Natural killer cell (primary cell): ENCODE results near the gene PPP2R3B. TPM values are rescaled to one million over a fixed set of nuclear protein-coding genes. Genes with fewer than 3 reads are reported as not detected.

ENCODE experiments used
- ATAC-seq, 3 donors: fragments of 150-1000 bp in 2 of 3; fragments of 200-7000 bp in 1 of 3; cut with Tn5 transposase; 1 replicate in 1 of 3; 2 replicates in 2 of 3; pipeline ENCODE4 v1.10.0; 2021; ENCODE audit warnings: mild to moderate bottlenecking in 2 of 3, moderate library complexity in 2 of 3
- DNase-seq, 2 donors: peaks; one replicate each; pipeline versions ENCODE4 v3.0.0 to v3.0.0-alpha.2; 2013 to 2021; ENCODE audit warnings: mixed read lengths in 1 of 2
- H3K27ac ChIP-seq: one replicate; pipeline ENCODE4 v1.5.1; 2013; ENCODE audit warnings: mild to moderate bottlenecking, low read length
- H3K27me3 ChIP-seq: one replicate; pipeline ENCODE4 v1.6.1; 2013; ENCODE audit warnings: low read length; ENCODE audit not compliant: control insufficient read depth, insufficient read depth
- H3K36me3 ChIP-seq: one replicate; pipeline ENCODE4 v1.6.1; 2013; ENCODE audit warnings: low read length; ENCODE audit not compliant: control insufficient read depth, insufficient read depth
- H3K4me1 ChIP-seq: one replicate; pipeline ENCODE4 v1.6.1; 2013; ENCODE audit warnings: low read length; ENCODE audit not compliant: control insufficient read depth, insufficient read depth
- H3K4me3 ChIP-seq: one replicate; pipeline ENCODE4 v1.5.1; 2013; ENCODE audit warnings: low read length
- H3K9me3 ChIP-seq: one replicate; pipeline ENCODE4 v1.6.1; 2013; ENCODE audit warnings: low read length; ENCODE audit not compliant: control insufficient read depth, insufficient read depth
- H3K27ac Mint-ChIP-seq, 2 donors: one replicate each; pipeline ENCODE4 v1.8.0; 2022; ENCODE audit warnings: mild to moderate bottlenecking in 2 of 2, mixed read lengths in 2 of 2, moderate library complexity in 1 of 2
- H3K27me3 Mint-ChIP-seq, 2 donors: one replicate each; pipeline ENCODE4 v1.8.0; 2022; ENCODE audit warnings: low read depth in 2 of 2, mixed read lengths in 2 of 2
- H3K36me3 Mint-ChIP-seq: one replicate; pipeline ENCODE4 v1.8.0; 2022; ENCODE audit warnings: mixed read lengths
- H3K4me1 Mint-ChIP-seq, 2 donors: one replicate each; pipeline ENCODE4 v1.8.0; 2022; ENCODE audit warnings: mixed read lengths in 2 of 2
- H3K4me3 Mint-ChIP-seq: one replicate; pipeline ENCODE4 v1.8.0; 2022; ENCODE audit warnings: mild to moderate bottlenecking, moderate library complexity, mixed read lengths
- H3K9me3 Mint-ChIP-seq, 2 donors: one replicate each; pipeline ENCODE4 v1.8.0; 2022; ENCODE audit warnings: mixed read lengths in 2 of 2
- CTCF ChIP-seq: fragments of 200-600 bp; IDR thresholded peaks from one replicate; pipeline ENCODE4 v1.8.0; 2022; ENCODE audit warnings: antibody characterized with exemption
- WGBS: methylation state at CpG from one replicate; pipeline ENCODE4 v1.1.7; 2013; ENCODE audit warnings: missing lambda C conversion rate; ENCODE audit not compliant: insufficient coverage; 5-methylcytosine and 5-hydroxymethylcytosine counted together
- intact Hi-C: fragments of 100-400 bp; cut with micrococcal nuclease; formaldehyde crosslinking; loops from one replicate; pipeline ENCODE4 v1.14.2; 2022
- total RNA-seq, 4 donors: library from RNA; stranded (reverse); fragments of 120-200 nt in 1 of 4; gene quantifications; one replicate each; pipeline versions ENCODE4 v1.2.3 to v1.2.4, GENCODE V29; 2013 to 2022

The PPP2R3B gene
- total RNA-seq, 3 donors from 2014 or later (not counting 1 experiment from before 2014, with no cell fraction given) = 14.0 to 19.4 (median 14.6) TPM

- no peak overlapping the region for H3K4me3 ChIP-seq
- Mint-ChIP-seq H3K36me3 (no peaks in the 10 kb centered on the region), H3K27me3 (no peaks in the 10 kb centered on the region), H3K4me1 (peaks cover 0 to 14% of the 10 kb centered on the region in 2 donors), H3K27ac (no peak overlapping the region), H3K9me3 (no peaks in the 10 kb centered on the region), H3K4me3 (no peak overlapping the region)
- no peak overlapping the region for H3K27ac ChIP-seq
- ATAC-seq = no peak
- H3K36me3 ChIP-seq = no peaks in the 10 kb centered on the region
- intact Hi-C loops = loop anchor here (10.0 kb wide), 1 partner anchor 56 kb away; no protein-coding TSS in a partner anchor
- no peak for TF ChIP-seq CTCF
- WGBS = 86% methylated on average over 10 of the region's 11 CpGs
- H3K9me3 ChIP-seq = no peaks in the 10 kb centered on the region
- DNase-seq = no peak
- no peaks in the 10 kb centered on the region for H3K4me1 ChIP-seq
- no peaks in the 10 kb centered on the region for H3K27me3 ChIP-seq
Observed at GRCh38 chrX:348461-349117, 38.1 kb downstream of the PPP2R3B start.

- Histone ChIP-seq H3K9me3 (no peaks in the 10 kb centered on the region), H3K4me3 (no peak overlapping the region), H3K27ac (no peak overlapping the region), H3K27me3 (no peaks in the 10 kb centered on the region), H3K36me3 (no peaks in the 10 kb centered on the region), H3K4me1 (no peaks in the 10 kb centered on the region)
- WGBS = 94% methylated on average over 59 of the region's 59 CpGs
- Mint-ChIP-seq H3K27me3 (no peaks in the 10 kb centered on the region), H3K9me3 (no peaks in the 10 kb centered on the region), H3K36me3 (no peaks in the 10 kb centered on the region), H3K4me1 (peaks cover 0 to 12% of the 10 kb centered on the region in 2 donors), H3K27ac (no peak overlapping the region), H3K4me3 (no peak overlapping the region)
- ATAC-seq (no peak), DNase-seq (peak in 1 of 2 donors; percentile 13)
- intact Hi-C loops = loop anchor here (10.0 kb wide), 1 partner anchor 57 kb away; no protein-coding TSS in a partner anchor
- no peak for TF ChIP-seq CTCF
Observed at GRCh38 chrX:347351-348117, 39.2 kb downstream of the PPP2R3B start.

GRCh38 chrX:346034-346813 is 40.5 kb downstream of the PPP2R3B start:
- peaks cover 0 to 10% of the 10 kb centered on the region in 2 donors for H3K4me1 Mint-ChIP-seq
- TF ChIP-seq CTCF = no peak
- peak in 1 of 2 donors; percentile 12 for DNase-seq
- H3K27me3 Mint-ChIP-seq = no peaks in the 10 kb centered on the region
- no peaks in the 10 kb centered on the region for H3K36me3 ChIP-seq
- H3K27me3 ChIP-seq = no peaks in the 10 kb centered on the region
- 95% methylated on average over 74 of the region's 75 CpGs for whole genome bisulfite sequencing
- ATAC-seq = no peak
- H3K4me1 ChIP-seq = no peaks in the 10 kb centered on the region
- H3K27ac Mint-ChIP-seq = no peak overlapping the region
- H3K36me3 Mint-ChIP-seq = no peaks in the 10 kb centered on the region
- H3K9me3 Mint-ChIP-seq = peaks cover 2 to 3% of the 10 kb centered on the region in 2 donors
- no peak overlapping the region for H3K4me3 ChIP-seq
- H3K9me3 ChIP-seq = no peaks in the 10 kb centered on the region
- intact Hi-C loops = loop anchor here (10.0 kb wide), 1 partner anchor 59 kb away; no protein-coding TSS in a partner anchor
- no peak overlapping the region for H3K4me3 Mint-ChIP-seq
- no peak overlapping the region for H3K27ac ChIP-seq
